T-helper 1 cell treated with Interleukin-12 subunit alpha and Interleukin-12 subunit beta and Interleukin-4 antibody, amounts not matched to agents 30 μg/mL and 1 μg/mL, for 36 hours (primary cell): ENCODE measurements around the gene AVPR1B.

Experiments used
- H3K27ac Mint-ChIP-seq: one replicate; pipeline ENCODE4 v1.8.0; 2021; ENCODE audit warnings: mild to moderate bottlenecking, mixed read lengths
- H3K27me3 Mint-ChIP-seq: one replicate; pipeline ENCODE4 v1.8.0; 2021; ENCODE audit warnings: low read depth, mixed read lengths
- H3K36me3 Mint-ChIP-seq: one replicate; pipeline ENCODE4 v1.8.0; 2021; ENCODE audit warnings: low read depth, mixed read lengths
- H3K4me1 Mint-ChIP-seq: one replicate; pipeline ENCODE4 v1.8.0; 2021; ENCODE audit warnings: low read depth, mixed read lengths
- H3K4me3 Mint-ChIP-seq: one replicate; pipeline ENCODE4 v1.8.0; 2021; ENCODE audit warnings: mild to moderate bottlenecking, moderate library complexity, mixed read lengths
- H3K9me3 Mint-ChIP-seq: one replicate; pipeline ENCODE4 v1.8.0; 2021; ENCODE audit warnings: mixed read lengths

The AVPR1B gene

GRCh38 chr1:206060844-206061243 lies 56.3 kb downstream of the AVPR1B start:
- H3K9me3 Mint-ChIP-seq, result peaks cover 7% of the 10 kb centered on the region
- H3K27ac Mint-ChIP-seq, result no peak overlapping the region
- H3K36me3 Mint-ChIP-seq, result peaks cover 1% of the 10 kb centered on the region
- H3K27me3 Mint-ChIP-seq, result peaks cover 49% of the 10 kb centered on the region
- H3K4me1 Mint-ChIP-seq, result peaks cover 2% of the 10 kb centered on the region
- H3K4me3 Mint-ChIP-seq, result no peak overlapping the region
